GM12875 (cell line): ENCODE results near the gene EPS8L3.

Source experiments
- H3K4me3 ChIP-seq: one replicate; pipeline ENCODE4 v1.5.1; 2011; ENCODE audit warnings: low read depth, low read length, control low read depth
- TF ChIP-seq, protein P1 (sequence below): IDR thresholded peaks from 2 replicates; pipeline ENCODE4 v1.5.1; 2011; ENCODE audit warnings: low read depth, mild to moderate bottlenecking, control low read depth, inconsistent platforms, low read length, moderate library complexity, borderline replicate concordance; ENCODE audit not compliant: insufficient read depth

The EPS8L3 gene

DNA sequence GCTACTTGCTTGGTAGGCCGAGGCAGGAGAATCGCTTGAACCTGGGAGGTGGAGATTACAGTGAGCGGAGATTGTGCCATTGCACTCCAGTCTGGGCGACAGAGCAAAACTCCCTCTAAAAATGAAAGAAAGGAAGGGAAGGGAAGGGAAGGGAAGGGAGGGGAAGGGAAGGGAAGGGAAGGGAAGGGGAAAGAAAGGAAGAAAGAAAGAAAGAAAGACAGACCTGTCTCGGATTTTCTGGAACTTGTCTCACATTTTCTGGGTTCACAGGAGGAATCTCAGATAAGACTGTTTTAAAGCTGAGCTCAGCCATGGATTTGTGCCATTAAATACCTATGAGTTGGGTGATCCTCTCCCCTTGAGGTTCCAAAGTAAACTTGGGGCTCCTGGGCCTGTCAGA is 38.8 kb downstream of the EPS8L3 start:
- no peak overlapping the region for H3K4me3 ChIP-seq
- TF ChIP-seq, protein P1, sequence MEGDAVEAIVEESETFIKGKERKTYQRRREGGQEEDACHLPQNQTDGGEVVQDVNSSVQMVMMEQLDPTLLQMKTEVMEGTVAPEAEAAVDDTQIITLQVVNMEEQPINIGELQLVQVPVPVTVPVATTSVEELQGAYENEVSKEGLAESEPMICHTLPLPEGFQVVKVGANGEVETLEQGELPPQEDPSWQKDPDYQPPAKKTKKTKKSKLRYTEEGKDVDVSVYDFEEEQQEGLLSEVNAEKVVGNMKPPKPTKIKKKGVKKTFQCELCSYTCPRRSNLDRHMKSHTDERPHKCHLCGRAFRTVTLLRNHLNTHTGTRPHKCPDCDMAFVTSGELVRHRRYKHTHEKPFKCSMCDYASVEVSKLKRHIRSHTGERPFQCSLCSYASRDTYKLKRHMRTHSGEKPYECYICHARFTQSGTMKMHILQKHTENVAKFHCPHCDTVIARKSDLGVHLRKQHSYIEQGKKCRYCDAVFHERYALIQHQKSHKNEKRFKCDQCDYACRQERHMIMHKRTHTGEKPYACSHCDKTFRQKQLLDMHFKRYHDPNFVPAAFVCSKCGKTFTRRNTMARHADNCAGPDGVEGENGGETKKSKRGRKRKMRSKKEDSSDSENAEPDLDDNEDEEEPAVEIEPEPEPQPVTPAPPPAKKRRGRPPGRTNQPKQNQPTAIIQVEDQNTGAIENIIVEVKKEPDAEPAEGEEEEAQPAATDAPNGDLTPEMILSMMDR = no peak

GRCh38 chr1:109722908-109723691 is 40.6 kb downstream of the EPS8L3 start:
- TF ChIP-seq, protein P1 = no peak

GRCh38 chr1:109721971-109722370 is 41.8 kb downstream of the EPS8L3 start:
- TF ChIP-seq, protein P1 = no peak
- no peak overlapping the region for H3K4me3 ChIP-seq

More at GRCh38 chr1:109722908-109723691, 40.6 kb downstream of the EPS8L3 start:
- H3K4me3 ChIP-seq = no peak overlapping the region

DNA sequence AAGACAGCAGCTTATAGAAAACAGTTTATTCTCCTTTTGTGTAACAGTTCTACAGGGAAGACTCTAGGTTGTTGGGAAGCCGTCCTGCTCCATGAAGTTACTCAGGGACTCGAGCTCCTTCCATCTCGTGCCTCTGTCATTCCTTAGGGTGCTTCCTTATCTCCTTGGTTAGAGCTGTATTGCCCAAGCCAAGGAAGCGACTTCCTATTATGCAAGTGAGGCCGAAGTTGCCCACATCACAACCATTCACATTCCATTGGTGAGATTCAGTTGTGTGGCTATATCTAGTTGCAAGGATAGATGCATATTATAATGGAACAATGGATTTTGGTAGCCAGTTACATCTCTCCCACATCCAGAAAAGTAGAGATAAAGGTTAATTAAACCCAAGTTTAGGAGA is 42.7 kb downstream of the EPS8L3 start:
- no peak overlapping the region for H3K4me3 ChIP-seq
- TF ChIP-seq, protein P1 = no peak

GRCh38 chr1:109719337-109719837 is 44.3 kb downstream of the EPS8L3 start:
- TF ChIP-seq, protein P1 = no peak
- H3K4me3 ChIP-seq = no peak overlapping the region

GRCh38 chr1:109718495-109718894 is 45.2 kb downstream of the EPS8L3 start:
- TF ChIP-seq, protein P1 = no peak
- no peak overlapping the region for H3K4me3 ChIP-seq

GRCh38 chr1:109717729-109718128 is 46.0 kb downstream of the EPS8L3 start:
- no peak overlapping the region for H3K4me3 ChIP-seq
- TF ChIP-seq, protein P1 = no peak
